ENCODE measurements around the gene RASA3. TPM values are rescaled to one million over a fixed set of nuclear protein-coding genes. Genes with fewer than 3 reads are reported as not detected.
A peak's percentile ranks its signal among the peaks of the same experiment; 100 is the strongest.

Gene RASA3
- total and polyA plus RNA-seq, 2 of the 8 experiments (the other 6 are each of a cell fraction or from before 2014, with no cell fraction given) = 7.5 to 21.9 TPM

GRCh38 chr13:114143806-114144605 lies 11.6 kb upstream of the RASA3 start (continued):
- TF ChIP-seq SP4 (IDR thresholded peaks at IDR 0.05; ENCODE audit: low read length) = no peak
- TF ChIP-seq MAX (IDR thresholded peaks at IDR 0.05) = no peak; the same call in 1 of the 2 replicates
- TF ChIP-seq GABPA (IDR thresholded peaks at IDR 0.05; ENCODE audit: borderline replicate concordance, insufficient read depth, low read length) = 0 out of 2 replicates have a peak, but pooled peaks have one; percentile 27
- no peak for TF ChIP-seq ASH2L (IDR thresholded peaks at IDR 0.05; ENCODE audit: low read length)
- TF ChIP-seq RAD21 (IDR thresholded peaks at IDR 0.05 in 1 of 2, conservative IDR thresholded peaks at IDR 0.05 in 1 of 2; ENCODE audit: low read depth in 2 of 2, low read length in 2 of 2) = peak in 1 of 2 experiments; percentile 45; a peak in 1 of 4 replicates
